HG03520 (cell line): ENCODE data around the gene COX7C.

ENCODE experiments used
- ATAC-seq: cut with Tn5 transposase; IDR thresholded peaks from one replicate; pipeline ENCODE4 v1.9.1; 2021; ENCODE audit warnings: mild to moderate bottlenecking, moderate library complexity; ENCODE audit not compliant: unreplicated experiment

The COX7C gene

GRCh38 chr5:86664173-86664572, 46.4 kb downstream of the COX7C start:
- no peak for ATAC-seq

DNA sequence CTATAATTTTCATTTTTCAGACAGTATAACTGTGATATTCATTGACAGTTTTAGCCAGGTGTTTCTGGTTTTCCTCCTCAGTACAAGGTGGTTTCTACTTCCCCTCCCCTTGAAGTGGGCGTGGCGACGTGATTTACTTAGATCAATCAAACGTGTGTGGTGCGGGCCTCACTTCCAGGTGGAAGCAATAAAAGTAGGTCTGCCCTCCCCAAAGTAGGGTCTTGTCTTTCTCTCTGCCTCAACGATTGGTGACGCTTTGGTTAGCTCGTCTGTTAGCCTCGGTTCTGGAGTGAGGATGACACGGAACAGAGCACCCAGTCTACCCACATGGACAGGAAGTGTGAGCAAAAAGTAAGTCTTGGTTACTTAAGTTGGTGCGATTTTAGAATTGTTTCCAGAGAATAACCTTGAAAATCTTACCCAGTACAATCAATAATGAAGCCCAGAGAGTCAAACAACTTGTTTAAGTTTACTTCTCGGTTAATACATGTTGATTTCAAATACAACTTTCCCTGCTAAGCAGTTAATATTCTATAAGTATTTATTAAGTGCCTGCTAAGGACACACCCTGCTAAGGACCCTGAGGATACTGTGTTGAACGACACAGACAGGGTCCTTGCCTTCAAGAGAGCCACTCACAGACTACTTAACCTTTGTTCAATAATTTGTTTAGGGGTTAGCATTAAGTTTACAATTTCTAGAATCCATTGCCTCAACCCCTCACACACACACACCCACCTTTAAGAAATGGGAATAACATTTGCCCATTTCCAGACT, 48.4 kb downstream of the COX7C start:
- ATAC-seq: no peak

GRCh38 chr5:86666981-86667380, 49.2 kb downstream of the COX7C start:
- ATAC-seq: no peak
